Colonic mucosa (tissue), 4 donors: ENCODE measurements around the gene HMGA1. TPM values are rescaled to one million over a fixed set of nuclear protein-coding genes. Genes with fewer than 3 reads are reported as not detected.

Experiments used
- DNase-seq: peaks from one replicate; pipeline ENCODE4 v3.0.0-alpha.2; 2020
- H3K27ac ChIP-seq: fragments of 200-600 bp; one replicate; pipeline ENCODE4 v1.8.0; 2021
- H3K27me3 ChIP-seq: fragments of 200-600 bp; one replicate; pipeline ENCODE4 v1.8.0; 2021
- H3K36me3 ChIP-seq: fragments of 200-600 bp; one replicate; pipeline ENCODE4 v1.8.0; 2021
- H3K4me1 ChIP-seq: fragments of 200-600 bp; one replicate; pipeline ENCODE4 v1.8.0; 2021; ENCODE audit warnings: mild to moderate bottlenecking
- H3K4me3 ChIP-seq: fragments of 200-600 bp; one replicate; pipeline ENCODE4 v1.8.0; 2021
- H3K9ac ChIP-seq, 2 donors: one replicate each; pipeline ENCODE4 v1.7.0; 2013; ENCODE audit warnings: control low read depth in 2 of 2, low read depth in 2 of 2, low read length in 2 of 2
- H3K9me3 ChIP-seq: fragments of 200-600 bp; one replicate; pipeline ENCODE4 v1.8.0; 2021
- intact Hi-C: fragments of 100-400 bp; cut with DNase I; formaldehyde crosslinking; loops from one replicate; pipeline ENCODE4 v1.14.1; 2022
- total RNA-seq, 2 donors: library from RNA; stranded (reverse); fragmentation: NEBNext Ultra II Directional in 1 of 2; extraction: Animal tissue kit (Norgen Biotek cat#: 25700) in 1 of 2; gene quantifications; one replicate each; pipeline ENCODE4 v1.2.1, GENCODE V29; 2021
- TF ChIP-seq, protein P1 (sequence below): fragments of 200-600 bp; IDR thresholded peaks from one replicate; pipeline ENCODE4 v1.8.0; 2022; ENCODE audit warnings: antibody characterized with exemption, mild to moderate bottlenecking
- donor health status: healthy.
- donor health status: DM: no; HTN: no; CAD: no.
- donor health status: DM: no; HTN: no; CAD: no.

Gene HMGA1, protein sequence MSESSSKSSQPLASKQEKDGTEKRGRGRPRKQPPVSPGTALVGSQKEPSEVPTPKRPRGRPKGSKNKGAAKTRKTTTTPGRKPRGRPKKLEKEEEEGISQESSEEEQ
- total RNA-seq: 100 to 1,000 TPM; 184 to 536 TPM

DNA sequence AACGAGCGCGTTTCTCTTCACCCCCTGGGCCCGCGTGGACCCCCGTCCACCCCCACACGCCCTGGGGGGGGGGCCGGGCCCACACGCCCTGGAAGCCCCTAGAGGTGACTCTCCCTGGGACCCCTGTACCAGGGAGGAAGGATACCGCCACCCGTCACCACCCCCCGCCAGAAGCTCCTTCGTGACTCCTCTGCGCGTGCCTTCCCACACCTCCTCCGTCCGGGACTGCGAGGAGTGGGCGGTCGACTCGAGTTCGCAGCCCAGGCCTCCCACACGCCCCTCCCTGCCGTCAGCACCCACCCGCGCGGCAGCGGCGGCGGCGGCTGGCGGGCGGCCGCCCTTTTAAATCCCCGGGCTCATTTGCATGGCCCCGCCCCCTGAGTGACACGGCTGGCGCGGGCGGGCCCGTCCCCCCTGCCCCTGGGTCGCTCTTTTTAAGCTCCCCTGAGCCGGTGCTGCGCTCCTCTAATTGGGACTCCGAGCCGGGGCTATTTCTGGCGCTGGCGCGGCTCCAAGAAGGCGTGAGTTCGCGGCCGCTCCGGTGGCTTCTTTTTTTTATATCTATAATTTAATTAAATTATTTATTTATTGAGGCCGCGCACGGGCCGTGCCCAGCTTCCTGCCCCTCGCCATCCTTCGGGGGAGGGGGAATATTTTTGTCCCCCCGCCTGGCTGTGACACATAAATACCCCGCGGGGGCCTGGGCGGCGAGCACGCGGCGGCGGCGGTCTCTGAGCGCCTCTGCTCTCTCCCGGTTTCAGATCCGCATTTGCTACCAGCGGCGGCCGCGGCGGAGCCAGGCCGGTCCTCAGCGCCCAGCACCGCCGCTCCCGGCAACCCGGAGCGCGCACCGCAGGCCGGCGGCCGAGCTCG lies at the start of gene HMGA1:
HMGA1 (plus strand) TSS at position 431 of the 873 bp plus-strand sequence. CDS start 3,908 bp downstream, outside the sequence.
- Histone ChIP-seq H3K9ac (peak within 1 kb of the TSS; percentile 83 to 89), H3K27ac (peak within 1 kb of the TSS; percentile 95), H3K27me3 (no peaks in the 10 kb centered on the region), H3K9me3 (no peaks in the 10 kb centered on the region), H3K4me1 (no peaks in the 10 kb centered on the region), H3K4me3 (peak within 1 kb of the TSS; percentile 77), H3K36me3 (no peaks in the 10 kb centered on the region)
- TF ChIP-seq, protein P1, sequence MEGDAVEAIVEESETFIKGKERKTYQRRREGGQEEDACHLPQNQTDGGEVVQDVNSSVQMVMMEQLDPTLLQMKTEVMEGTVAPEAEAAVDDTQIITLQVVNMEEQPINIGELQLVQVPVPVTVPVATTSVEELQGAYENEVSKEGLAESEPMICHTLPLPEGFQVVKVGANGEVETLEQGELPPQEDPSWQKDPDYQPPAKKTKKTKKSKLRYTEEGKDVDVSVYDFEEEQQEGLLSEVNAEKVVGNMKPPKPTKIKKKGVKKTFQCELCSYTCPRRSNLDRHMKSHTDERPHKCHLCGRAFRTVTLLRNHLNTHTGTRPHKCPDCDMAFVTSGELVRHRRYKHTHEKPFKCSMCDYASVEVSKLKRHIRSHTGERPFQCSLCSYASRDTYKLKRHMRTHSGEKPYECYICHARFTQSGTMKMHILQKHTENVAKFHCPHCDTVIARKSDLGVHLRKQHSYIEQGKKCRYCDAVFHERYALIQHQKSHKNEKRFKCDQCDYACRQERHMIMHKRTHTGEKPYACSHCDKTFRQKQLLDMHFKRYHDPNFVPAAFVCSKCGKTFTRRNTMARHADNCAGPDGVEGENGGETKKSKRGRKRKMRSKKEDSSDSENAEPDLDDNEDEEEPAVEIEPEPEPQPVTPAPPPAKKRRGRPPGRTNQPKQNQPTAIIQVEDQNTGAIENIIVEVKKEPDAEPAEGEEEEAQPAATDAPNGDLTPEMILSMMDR: no peak
- intact Hi-C loops: no loop called here
- peak; percentile 91 for DNase-seq

DNA sequence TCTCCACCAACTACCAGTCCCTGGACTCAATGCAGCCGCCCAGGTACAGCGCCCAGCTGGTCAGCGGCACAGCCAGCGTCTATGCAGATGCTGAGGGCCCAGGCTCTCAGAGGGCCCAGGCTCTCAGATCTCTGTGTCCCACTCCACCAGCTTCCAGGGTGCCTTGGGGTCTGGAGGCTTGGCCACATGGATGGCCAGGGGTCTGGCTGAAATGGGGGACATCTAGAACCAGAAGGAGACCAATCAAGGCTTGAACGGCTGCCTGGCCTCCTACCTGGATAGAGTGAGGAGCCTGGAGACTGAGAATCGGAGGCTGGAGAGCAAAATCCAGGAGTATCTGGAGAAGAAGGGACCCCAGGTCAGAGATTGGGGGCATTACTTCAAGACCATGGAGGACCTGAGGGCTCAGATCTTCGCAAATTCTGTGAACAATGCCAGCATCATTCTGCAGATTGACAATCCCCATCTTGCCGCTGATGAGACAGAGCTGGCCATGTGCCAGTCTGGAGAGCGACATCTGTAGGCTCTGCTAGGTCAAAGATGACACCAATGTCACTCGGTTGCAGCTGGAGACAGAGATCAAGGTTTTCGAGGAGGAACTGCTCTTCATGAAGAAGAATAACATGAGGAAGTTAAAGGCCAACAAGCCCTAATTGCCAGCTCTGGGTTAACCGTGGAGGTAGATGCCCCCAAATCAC lies 46.7 kb upstream of the HMGA1 start:
- H3K4me3 ChIP-seq: no peak overlapping the region
- H3K27ac ChIP-seq: no peak overlapping the region
- no peaks in the 10 kb centered on the region for H3K9me3 ChIP-seq
- intact Hi-C loops: no loop called here
- no peaks in the 10 kb centered on the region for H3K4me1 ChIP-seq
- DNase-seq: no peak
- TF ChIP-seq, protein P1: no peak
- no peak overlapping the region for H3K9ac ChIP-seq
- no peaks in the 10 kb centered on the region for H3K36me3 ChIP-seq
- H3K27me3 ChIP-seq: no peaks in the 10 kb centered on the region

DNA sequence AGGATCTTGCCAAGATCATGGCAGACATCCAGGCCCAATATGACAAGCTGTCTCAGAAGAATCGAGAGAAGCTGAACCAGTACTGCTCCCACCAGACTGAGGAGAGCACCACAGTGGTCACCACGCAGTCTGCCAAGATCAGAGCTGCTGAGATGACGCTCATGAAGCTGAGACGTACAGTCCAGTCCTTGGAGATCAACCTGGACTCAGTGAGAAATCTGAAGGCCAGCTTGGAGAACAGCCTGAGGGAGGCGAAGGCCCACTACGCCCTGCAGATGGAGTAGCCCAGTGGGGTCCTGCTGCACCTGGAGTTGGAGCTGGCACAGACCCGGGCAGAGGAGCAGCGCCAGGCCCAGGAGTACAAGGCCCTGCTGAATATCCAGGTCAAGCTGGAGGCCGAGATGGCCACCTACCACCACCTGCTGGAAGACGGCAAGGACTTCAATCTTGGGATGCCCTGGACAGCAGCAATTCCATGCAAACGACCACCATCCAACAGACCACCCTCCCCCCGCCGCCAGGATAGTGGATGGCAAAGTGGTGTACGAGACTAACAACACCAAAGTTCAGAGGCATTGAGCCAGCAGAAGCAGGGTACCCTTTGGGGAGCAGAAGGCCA lies 46.1 kb upstream of the HMGA1 start:
- intact Hi-C loops: no loop called here
- Histone ChIP-seq H3K36me3 (no peaks in the 10 kb centered on the region), H3K9me3 (no peaks in the 10 kb centered on the region), H3K27ac (no peak overlapping the region), H3K4me3 (no peak overlapping the region), H3K9ac (no peak overlapping the region), H3K4me1 (no peaks in the 10 kb centered on the region), H3K27me3 (no peaks in the 10 kb centered on the region)
- no peak for DNase-seq
- TF ChIP-seq, protein P1: no peak

DNA sequence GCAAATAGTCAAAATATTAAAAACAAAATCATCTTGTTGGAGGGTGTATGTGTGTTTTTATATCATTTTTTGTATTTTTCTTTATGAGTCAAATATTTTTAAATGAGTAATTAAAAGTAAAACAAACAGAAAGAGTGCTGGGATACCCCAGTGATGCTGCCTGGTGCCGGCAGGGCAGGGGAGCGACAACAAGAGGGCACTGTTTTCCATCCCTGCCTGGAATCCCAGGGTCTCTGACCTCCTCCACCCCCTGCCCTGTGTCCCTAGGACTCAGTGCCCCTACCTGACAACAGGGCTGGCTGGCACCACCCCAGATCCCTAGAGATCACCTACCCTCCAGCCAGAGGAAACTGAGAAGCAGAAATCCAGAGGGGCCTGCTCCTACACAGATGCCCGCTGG lies 41.9 kb upstream of the HMGA1 start:
- intact Hi-C loops: no loop called here
- Histone ChIP-seq H3K27me3 (no peaks in the 10 kb centered on the region), H3K4me3 (no peak overlapping the region), H3K36me3 (no peaks in the 10 kb centered on the region), H3K9me3 (no peaks in the 10 kb centered on the region), H3K27ac (no peak overlapping the region), H3K9ac (no peak overlapping the region), H3K4me1 (peaks cover 3% of the 10 kb centered on the region)
- TF ChIP-seq, protein P1: no peak
- no peak for DNase-seq

DNA sequence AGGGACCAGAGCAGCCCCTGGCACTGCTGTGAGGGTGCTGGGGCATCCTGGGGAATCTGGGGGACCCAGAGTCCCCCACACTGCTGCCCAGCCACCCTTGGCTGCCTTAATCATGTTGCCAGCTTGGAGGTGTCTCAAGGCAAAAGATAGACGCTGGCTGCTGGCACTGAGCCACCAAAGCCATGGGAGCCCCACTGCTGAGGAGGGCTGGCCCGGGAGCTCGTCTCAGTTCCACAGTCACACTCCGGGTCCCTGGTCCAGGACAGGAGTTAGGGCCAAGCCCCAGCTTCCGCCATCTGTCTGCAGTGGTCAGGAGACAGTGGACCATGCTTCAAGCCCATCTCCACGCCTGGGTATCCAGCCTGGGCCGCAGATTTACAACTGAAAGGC lies 41.0 kb upstream of the HMGA1 start:
- intact Hi-C loops: loop anchor here (2.0 kb wide), 1 partner anchor 221 kb away; no protein-coding TSS in a partner anchor
- H3K9ac ChIP-seq: no peak overlapping the region
- no peaks in the 10 kb centered on the region for H3K9me3 ChIP-seq
- H3K27ac ChIP-seq: no peak overlapping the region
- TF ChIP-seq, protein P1: no peak
- peaks cover 3% of the 10 kb centered on the region for H3K4me1 ChIP-seq
- no peak overlapping the region for H3K4me3 ChIP-seq
- H3K36me3 ChIP-seq: no peaks in the 10 kb centered on the region
- no peaks in the 10 kb centered on the region for H3K27me3 ChIP-seq
- DNase-seq: no peak
